NCI-H146 (cell line): ENCODE results near the gene CAPN2.
"Not testable (repeated sequence)": the region's sequence is repeated elsewhere in the genome, so short reads cannot be mapped to it uniquely, and the experiment has no call there.

Experiments used
- DNase-seq: peaks from one replicate; lab custom pipeline; 2025; lab: John Stamatoyannopoulos, UW

CAPN2 gene

GRCh38 chr1:223792046-223792445, 79.7 kb downstream of the CAPN2 start:
- DNase-seq, result no peak

GRCh38 chr1:223793716-223794115, 81.4 kb downstream of the CAPN2 start:
- DNase-seq, result no peak

- no peak for DNase-seq
Measured at GRCh38 chr1:223794136-223794880, 82.0 kb downstream of the CAPN2 start.

GRCh38 chr1:223796210-223796609, 83.9 kb downstream of the CAPN2 start:
- no peak for DNase-seq

GRCh38 chr1:223802032-223802431, 89.7 kb downstream of the CAPN2 start:
- DNase-seq, result no peak

- DNase-seq, result peak; percentile 21
Measured at GRCh38 chr1:223802602-223803001, 90.3 kb downstream of the CAPN2 start.

- no peak for DNase-seq
Measured at GRCh38 chr1:223803211-223803610, 90.9 kb downstream of the CAPN2 start.

- not testable (repeated sequence) for DNase-seq
Measured at GRCh38 chr1:223809905-223810304, 97.6 kb downstream of the CAPN2 start.

GRCh38 chr1:223810586-223810985, 98.2 kb downstream of the CAPN2 start:
- DNase-seq, result no peak

- DNase-seq, result no peak
Measured at GRCh38 chr1:223811634-223812101, 99.3 kb downstream of the CAPN2 start.

GRCh38 chr1:223813645-223814044, 101.3 kb downstream of the CAPN2 start:
- DNase-seq, result no peak

GRCh38 chr1:223815020-223815853, 102.9 kb downstream of the CAPN2 start:
- no peak for DNase-seq

- DNase-seq, result no peak
Measured at GRCh38 chr1:223815865-223816264, 103.5 kb downstream of the CAPN2 start.

GRCh38 chr1:223817265-223817664, 104.9 kb downstream of the CAPN2 start:
- DNase-seq, result not testable (repeated sequence)

- DNase-seq, result no peak
Measured at GRCh38 chr1:223819730-223820514, 107.6 kb downstream of the CAPN2 start.

GRCh38 chr1:223820515-223820858, 108.1 kb downstream of the CAPN2 start:
- DNase-seq, result peak; percentile 71

- DNase-seq, result no peak
Measured at GRCh38 chr1:223820971-223821370, 108.6 kb downstream of the CAPN2 start.

- no peak for DNase-seq
Measured at GRCh38 chr1:223824287-223824686, 111.9 kb downstream of the CAPN2 start.

- peak; percentile 8 for DNase-seq
Measured at GRCh38 chr1:223824712-223825111, 112.4 kb downstream of the CAPN2 start.
